HG02943 (cell line): ENCODE data around the gene DOCK4.

Source experiments
- ATAC-seq: cut with Tn5 transposase; IDR thresholded peaks from one replicate; pipeline ENCODE4 v1.9.1; 2021; ENCODE audit warnings: mild to moderate bottlenecking, low read depth, moderate library complexity; ENCODE audit not compliant: unreplicated experiment

DOCK4 gene

DNA sequence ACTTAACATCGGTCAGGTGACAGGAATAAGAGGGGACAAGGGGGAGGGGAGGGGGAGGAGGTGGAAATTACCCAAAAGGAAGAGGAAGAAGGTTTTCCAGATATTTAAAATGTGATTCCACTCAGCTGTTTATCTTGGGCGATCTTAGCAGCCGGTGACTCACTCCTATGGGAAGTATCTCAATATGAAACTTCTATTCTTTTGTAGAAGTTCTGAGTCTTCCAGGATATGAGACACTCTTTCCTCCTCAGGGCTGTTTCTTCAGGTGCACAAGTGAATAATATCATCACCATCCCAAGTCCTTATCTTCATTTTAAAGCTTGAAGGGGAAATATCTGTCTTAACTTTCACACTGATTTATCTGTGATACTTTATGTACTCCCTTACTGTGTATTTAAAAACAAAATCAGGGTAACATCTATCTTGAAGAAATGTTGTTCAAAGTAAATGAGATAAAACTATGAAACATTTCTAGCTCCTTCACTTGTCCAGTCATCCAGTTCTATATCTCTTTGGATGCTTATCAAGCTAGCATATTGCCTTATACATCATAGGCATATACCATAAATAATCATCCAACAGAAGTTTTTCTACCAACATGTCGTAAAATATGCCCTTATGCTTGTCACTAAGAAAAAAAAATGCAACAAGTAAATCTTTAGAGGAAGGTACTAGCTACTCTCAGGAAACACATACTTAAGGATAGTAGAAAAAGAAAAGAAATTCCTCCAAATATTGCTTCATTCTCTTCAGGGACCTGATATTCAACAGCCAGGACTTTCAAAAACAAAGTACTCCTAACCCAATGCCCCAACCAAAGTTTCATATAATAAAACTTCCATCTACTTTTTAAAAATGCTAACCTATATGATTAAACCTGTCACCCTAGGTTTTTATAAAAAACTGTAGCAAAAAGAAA lies 13.7 kb downstream of the DOCK4 start:
- no peak for ATAC-seq

DNA sequence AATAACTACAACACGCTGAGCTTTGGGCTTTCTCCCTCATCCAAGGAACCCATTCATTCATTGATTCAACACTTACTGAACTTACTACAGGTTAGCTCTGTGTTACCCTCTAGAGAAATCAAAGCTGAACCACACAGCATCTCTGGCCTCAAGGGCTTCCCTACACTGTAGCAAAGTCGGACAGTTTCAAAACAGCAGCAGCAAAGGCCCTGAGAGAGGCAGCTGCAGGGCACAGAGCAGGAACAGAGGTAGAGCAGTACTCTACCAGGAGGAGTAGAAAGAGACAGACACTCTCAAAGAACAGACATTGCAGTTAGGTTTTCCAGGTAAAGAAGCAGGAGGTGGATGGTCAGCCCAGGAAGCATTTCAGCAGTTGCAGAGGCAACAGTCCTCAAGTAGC lies 16.1 kb downstream of the DOCK4 start:
- no peak for ATAC-seq

DNA sequence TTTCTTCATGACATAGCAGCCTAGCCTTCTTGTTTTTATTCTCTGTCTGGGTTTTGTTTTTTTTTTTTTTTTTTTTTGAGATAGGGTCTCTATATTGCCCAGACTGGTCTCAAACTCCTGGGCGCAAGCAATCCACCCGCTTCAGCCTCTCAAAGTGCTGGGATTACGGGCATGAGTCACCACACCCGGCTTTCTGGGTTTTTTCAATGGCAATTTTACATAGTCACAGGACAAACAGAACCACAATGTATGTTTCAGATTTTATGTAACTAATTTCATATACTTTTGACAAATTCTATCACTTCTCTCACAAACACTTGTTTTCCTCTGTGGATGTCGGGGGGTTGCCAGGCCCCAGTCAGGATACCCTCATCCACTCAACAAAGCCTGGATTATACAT lies 16.5 kb downstream of the DOCK4 start:
- no peak for ATAC-seq

DNA sequence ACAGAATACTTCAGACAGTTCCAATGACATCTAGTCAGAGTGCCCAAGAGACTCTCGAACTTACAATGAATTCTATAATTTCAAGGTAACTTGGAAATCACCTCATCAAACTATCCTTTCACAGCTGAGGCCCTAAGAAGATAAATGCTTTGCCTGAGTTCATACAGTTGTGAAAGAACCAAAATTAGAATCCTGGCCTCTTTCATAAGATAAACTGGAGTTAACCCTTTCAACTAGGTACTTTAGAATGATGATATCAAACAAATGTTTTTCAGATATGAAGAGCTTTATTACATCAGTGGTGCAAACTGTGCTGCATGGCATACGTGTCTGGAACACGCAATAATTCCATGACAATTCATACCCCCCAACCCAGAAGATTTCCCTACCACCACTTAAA lies 17.9 kb downstream of the DOCK4 start:
- ATAC-seq = no peak

DNA sequence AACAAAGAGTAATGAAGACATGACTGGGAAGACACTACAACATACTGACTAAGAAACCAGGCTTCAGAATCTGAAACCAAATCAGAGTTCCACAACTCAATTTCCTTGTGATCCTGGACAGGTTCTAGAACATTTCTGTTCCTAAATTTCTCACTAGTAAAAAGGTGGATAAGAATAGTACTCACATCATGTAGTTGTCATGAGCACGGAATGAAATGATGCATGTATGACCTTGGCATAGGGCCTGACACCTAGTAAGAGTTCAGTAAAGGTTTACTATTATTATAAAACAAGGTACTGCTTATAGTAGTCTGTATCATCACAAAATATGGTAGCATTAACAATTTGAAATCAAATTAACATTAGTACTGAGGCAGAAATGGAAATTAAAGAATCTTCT lies 19.9 kb downstream of the DOCK4 start:
- no peak for ATAC-seq

DNA sequence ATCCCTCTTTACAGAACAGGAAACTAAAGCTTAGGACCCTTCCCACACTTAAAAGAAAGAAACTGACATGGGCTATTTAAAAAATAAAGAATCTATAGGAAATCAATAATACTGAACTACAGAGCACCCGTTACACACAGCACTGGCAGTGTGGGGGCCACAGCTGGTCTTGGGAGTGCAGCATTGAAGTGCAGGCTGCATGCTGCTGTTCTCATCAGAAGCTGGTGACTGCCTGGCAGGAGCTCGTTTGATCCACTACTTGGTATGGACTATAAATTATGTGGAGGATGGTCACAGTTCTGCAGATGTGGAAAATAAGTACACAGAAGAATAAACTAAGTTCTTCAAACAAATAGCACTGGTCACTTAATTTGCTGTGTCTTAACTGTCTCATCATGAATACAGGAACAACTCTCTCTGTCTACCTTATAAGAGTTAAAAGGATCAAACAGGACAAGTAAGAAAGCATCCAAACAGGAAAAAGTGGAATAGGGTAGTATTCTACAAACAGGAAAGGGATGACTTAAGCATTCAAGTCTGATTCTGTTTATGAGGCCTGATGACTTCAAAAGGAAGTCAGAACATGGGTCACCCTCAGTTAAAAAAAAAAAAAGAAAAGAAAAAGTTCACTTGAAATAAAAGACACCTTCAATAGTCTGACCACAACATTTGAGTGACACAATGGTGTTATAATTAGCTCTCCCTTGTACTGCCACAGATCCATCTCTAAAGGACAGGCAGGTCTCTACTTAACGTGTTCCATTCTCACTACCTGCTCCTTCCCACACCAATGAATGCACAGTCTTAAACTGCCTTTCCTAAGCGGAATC lies 21.0 kb downstream of the DOCK4 start:
- ATAC-seq = no peak

DNA sequence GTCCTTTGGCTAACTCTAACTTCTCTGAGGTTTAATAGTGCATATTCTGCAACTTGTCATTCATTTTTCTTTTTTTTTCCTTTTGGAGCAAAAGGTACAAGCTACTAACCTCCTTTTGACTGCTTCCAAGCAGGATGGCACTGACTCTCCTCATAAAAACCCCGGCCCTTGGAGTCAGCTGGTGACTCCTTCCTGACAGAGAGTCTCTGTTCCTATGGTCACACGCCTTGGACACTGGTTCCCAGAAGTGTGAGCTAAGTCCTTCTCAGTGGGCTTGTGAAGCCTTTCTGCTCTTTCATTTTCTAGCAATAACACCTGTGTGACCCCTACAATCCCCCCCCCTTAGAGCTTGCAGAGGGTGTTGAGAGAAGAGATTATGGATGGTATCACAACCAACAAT lies 21.7 kb downstream of the DOCK4 start:
- no peak for ATAC-seq

DNA sequence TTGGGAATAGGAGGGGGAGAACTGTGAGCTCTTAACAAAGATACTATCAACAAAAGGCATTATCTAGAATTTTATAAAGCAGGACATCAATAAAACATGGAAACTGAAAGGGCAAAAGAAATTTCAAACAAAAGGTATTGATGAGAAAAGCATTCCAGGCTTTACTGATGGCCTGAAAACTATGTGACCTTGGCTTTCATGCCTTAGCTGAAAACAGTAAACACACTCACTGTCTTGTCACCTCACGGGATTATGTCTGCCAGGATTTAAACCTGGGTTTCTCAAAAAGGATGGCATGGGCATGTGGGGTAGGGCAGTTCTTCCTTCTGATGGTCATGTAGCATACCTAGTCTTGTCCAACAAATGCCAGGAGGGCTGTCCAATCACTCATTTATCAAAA lies 22.9 kb downstream of the DOCK4 start:
- ATAC-seq = no peak

DNA sequence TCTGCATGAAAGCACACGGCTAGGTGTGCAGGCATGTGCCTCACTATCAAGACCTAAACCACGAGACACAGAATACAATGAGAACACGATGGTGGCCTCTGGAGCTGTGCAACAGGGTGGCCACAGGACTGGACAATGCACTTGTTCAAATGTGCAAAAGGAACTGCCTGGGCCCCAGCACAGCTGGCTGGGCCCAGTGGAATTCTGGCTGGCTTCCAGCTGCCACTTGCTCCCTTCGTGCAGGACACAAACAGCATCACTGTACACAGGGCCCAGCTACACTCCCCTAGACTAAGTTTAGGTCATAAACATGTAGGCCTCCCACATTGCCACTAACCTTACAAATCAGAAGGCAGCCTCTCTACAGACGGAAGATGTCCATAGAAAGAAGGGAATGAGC lies 23.4 kb downstream of the DOCK4 start:
- ATAC-seq = no peak

DNA sequence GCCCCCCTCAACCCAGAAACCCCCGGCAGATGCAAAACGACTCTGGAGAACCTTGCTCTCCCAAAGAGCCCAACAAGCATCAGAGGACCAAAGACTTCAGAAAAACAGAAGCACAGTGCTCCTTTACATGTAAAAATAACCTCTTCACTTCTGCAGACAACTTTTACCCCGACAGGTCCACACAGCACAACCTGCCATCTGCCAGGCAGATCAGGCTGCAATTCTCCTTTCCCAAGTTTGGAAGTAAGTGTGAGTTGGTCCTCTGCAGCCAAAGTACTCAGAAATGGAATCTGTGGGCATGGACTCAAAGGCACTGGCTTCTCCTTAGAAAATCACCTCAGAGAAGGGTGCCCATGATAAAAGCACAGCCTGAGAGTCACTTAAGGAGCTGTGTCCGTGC lies 26.0 kb downstream of the DOCK4 start:
- ATAC-seq = no peak

DNA sequence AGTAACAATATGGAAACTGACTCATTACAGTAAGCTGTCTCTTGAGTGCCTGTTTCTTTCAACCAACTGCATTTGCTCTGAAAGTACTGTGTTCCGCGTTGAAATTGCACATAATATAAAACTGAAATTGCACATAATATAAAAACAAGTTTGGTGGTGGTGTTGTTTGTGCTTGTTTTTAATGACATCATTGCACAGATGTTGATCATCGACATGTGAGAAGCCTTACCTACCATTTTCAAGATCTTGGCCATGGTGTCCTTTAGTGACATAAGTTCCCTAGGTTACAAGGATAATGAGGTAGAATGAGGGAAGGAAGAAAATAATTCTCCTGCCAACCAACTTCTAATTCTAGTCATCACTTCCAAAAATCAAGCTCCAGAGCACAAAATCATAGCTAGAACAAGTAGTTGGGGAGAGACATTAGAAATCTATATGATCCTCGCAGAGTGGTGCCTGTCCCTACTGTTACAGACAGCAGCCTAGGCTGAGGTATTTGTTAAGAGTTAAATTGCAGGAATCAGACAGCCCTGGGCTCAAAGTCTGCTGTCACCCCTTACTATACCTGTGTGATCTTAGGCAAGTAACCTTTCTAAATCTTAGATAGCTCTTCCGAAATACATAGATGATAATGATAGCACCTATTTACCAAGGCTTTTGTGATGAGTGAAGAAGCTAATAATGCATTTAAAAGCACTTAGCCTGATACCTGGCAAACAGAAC lies 29.3 kb downstream of the DOCK4 start:
- no peak for ATAC-seq

DNA sequence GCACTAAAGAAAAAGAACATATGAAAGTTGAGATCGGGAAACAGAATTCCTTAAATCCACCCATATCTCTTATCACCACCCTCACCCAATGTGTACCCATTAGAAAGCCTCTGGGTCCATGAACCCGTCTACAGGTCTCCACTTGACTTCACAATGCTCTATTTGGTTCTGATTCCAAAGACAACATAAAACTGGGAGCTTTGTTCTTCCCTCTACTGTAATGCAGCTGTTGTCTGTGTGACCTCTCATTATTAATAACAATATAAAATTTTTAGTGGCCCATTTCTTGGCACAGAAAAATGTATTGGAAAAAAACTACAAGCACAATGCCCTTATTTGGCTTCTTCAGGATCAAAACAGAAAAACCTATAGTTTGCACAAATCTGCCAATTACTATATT lies 30.0 kb downstream of the DOCK4 start:
- no peak for ATAC-seq

DNA sequence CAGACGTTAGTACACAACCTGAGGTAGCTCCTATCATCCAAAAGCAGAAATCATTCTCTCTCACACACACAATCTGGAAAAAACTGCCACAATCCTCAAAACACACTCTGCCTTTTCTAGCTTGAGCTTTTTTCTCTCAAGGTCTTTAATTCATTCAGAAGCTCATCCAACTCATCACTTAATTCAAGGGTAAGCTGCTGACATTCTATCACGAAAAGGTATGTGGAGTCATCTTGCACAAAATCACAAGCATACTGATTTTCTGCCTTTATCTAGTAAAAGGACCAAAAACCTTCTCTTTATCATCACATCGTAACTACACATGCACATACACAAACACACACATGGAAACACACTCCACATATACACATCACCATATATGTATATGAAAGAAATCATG lies 32.0 kb downstream of the DOCK4 start:
- ATAC-seq = no peak

DNA sequence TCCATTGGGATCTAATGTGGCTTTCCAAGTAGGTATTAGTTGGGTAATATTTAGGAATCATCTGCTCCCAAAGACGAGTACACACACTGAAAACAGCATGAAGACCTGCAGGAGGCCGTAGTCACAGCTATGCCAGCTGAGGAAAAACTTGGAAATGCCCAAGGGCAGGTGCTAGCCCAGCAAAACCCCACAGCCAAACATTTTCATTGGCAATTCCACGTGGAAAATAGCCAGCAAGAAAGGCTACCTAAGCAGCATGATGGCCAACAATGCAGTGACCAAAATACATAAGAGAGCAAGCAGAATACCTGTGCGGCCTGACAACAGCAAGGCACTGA lies 32.7 kb downstream of the DOCK4 start:
- ATAC-seq = no peak

DNA sequence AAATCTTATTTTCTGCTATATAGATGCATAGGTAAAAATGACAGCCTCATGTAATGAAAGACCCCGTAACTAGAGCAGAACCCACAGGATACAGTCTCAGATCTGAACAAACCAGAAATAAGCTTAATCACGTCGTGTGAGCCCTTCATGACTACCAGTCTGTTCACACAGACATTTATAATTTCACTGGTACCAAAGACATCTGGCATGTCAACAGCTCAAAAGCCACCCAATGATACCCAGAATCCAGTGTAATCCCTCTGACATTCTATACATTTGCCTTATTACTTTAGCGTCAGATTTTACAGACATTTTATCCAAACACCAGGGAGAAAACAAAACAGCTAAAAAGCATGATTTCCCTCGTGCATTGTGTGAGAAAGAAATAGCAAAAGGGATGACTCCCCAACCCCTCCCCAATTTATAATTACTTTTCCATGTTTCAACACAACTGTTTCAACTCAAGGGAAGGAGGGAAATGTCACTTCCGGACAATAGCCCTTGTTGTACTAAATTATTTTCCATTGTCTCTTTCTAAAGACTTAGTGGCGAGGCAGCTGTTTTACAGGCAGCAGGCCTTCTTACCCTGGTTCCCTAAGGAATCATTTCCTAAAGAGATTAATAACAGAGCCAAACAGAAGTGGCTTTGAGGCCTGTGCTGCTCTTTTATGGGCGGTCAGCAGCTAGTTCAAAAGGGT lies 33.2 kb downstream of the DOCK4 start:
- ATAC-seq = no peak

DNA sequence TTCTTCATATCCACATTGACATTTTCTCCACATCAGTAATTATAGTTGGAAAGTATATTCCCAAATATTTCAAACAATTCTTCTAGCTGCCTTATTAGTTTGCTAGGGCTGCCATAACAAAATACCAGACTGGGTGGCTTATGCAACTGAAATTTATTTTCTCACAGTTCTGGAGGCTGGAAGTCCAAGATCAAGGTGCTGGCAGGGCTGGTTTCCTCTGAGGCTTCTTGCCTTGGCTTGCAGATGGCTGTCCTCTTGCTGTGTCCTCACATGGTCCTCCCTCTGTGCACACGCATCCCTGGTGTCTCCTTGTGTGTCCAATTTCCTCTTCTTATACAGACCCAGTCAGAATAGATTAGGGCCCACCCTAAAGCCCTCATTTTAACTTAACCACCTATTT lies 34.5 kb downstream of the DOCK4 start:
- ATAC-seq = no peak

DNA sequence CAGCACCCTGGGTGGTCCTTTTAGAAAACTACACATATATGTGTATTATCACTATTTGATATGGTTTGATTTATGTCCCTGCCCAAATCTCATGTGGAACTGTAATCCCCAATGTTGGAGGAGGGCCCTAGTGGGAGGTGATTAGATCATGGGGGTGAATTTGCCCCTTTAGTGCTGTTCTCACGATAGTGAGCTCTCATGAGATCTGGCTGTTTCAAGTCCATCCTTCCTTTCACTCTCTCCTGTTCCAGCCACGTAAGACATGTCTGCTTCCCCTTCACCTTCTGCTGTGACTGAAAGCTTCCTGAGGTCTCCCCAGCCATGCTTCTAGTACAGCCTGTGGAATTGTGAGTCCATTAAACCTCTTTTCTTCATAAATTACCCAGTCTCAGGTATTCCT lies 37.3 kb downstream of the DOCK4 start:
- no peak for ATAC-seq

DNA sequence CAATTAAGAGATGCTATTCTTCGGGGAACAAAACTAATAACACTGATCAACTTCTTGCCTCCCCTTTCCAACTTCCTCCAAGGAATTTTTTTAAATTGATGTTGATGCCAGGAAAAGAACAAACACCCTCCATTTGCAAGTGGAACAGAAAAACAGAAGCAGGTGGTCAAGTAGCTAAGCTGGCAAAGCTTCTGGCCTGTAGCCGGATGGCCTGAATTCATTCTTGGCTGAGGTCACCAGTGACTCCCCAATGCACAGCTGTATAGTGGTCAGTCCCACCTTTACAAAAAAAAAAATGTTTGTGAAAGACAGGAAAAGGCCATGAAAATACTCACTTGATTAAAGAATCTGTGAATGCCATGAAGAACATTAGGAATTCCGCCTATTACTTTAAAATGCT lies 39.1 kb downstream of the DOCK4 start:
- no peak for ATAC-seq

DNA sequence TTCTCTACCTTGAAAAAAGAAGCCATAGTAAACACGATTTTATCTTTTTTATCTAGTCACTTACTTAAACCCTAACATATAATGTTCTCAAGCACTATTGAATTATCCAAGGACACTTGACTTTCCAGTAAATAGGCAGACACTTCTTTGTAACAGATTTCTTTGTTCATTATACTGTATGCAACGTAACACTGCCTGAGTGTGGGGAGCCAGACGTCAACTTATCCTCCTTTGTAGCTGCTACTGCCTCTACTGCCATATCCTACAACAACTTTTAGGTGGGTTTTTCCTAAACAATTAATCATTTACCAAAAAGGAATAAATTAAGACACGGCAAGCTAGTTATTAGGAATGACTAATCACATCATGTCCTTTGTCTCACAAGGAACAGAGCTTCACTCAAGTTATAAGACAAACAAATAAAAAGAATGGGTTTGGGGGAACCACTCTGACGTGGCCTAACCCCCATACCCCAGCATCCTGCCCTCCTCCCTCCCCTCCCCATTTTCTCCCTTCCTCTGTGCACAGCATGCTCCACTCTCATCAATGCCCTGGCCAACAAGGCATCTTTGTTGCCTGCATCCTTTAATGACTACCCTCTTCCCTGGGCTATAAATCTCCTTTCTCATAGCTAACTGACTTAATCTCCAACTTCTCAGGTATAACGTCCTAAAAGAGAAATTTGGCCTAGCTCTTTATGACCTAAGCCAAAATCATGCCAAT lies 43.3 kb downstream of the DOCK4 start:
- no peak for ATAC-seq

DNA sequence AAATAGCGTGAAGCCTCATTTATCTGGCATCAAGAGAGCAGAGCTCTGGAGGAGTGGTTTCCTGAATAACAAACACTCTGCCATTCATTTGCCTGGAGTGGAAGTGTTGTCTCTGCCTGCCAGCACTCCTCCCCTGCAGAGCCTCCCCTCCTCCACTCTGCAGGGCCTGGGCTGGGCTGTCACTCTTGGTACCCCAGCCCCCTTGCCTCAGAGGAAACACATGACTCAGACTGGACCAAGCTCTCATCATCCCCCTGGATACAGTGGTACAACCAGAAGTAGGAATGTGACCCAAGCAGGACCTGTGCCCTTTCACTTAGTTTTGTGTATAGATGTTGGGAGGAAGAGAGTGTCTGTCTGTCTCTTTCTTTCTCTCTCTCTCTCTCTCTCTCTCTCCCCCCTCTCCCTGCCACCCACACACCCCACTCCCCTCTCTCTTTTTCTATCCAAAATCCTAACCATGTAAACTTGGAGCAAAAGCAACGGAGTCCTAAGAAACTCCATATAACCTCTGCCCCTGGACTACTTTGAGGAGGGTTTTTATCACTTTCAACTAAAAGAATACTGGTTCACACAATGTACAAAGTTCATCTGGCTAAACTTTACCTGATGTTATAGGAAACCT lies 43.9 kb downstream of the DOCK4 start:
- ATAC-seq = no peak
